ENCODE measurements around the gene FMR1. TPM values are rescaled to one million over a fixed set of nuclear protein-coding genes. Genes with fewer than 3 reads are reported as not detected.

The FMR1 gene
- polyA plus RNA-seq, 2 of the 4 experiments (the other 2 are of a cell fraction) = 32.6 to 38.8 TPM

DNA sequence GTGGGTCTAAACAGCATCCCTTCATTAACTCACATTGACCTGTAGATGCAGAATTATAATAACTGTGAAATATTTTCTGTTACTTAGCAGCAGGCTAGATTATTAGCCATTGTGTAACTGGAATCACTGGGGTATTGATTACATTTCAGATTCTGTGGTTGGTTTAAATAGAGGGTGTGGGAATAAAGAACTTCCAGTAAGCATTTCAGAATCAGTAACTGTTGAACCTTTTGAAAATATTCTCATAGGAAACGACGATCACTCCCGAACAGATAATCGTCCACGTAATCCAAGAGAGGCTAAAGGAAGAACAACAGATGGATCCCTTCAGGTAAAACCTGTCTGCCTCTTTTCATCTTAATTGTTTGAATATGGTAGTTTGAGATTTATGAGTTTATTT lies 33.6 kb downstream of the FMR1 start (continued):
- TF ChIP-seq ZNF302 (CRISPR knock-in tag; IDR thresholded peaks at IDR 0.05) (no peak), TP53 (CRISPR knock-in tag; IDR thresholded peaks at IDR 0.05) (no peak), RFX5 (IDR thresholded peaks at IDR 0.05) (no peak), GATA3 (IDR thresholded peaks at IDR 0.05; ENCODE audit: borderline replicate concordance) (no peak)
- TF ChIP-seq, protein P1, sequence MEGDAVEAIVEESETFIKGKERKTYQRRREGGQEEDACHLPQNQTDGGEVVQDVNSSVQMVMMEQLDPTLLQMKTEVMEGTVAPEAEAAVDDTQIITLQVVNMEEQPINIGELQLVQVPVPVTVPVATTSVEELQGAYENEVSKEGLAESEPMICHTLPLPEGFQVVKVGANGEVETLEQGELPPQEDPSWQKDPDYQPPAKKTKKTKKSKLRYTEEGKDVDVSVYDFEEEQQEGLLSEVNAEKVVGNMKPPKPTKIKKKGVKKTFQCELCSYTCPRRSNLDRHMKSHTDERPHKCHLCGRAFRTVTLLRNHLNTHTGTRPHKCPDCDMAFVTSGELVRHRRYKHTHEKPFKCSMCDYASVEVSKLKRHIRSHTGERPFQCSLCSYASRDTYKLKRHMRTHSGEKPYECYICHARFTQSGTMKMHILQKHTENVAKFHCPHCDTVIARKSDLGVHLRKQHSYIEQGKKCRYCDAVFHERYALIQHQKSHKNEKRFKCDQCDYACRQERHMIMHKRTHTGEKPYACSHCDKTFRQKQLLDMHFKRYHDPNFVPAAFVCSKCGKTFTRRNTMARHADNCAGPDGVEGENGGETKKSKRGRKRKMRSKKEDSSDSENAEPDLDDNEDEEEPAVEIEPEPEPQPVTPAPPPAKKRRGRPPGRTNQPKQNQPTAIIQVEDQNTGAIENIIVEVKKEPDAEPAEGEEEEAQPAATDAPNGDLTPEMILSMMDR (IDR thresholded peaks at IDR 0.05) = no peak
- TF ChIP-seq, protein P2, sequence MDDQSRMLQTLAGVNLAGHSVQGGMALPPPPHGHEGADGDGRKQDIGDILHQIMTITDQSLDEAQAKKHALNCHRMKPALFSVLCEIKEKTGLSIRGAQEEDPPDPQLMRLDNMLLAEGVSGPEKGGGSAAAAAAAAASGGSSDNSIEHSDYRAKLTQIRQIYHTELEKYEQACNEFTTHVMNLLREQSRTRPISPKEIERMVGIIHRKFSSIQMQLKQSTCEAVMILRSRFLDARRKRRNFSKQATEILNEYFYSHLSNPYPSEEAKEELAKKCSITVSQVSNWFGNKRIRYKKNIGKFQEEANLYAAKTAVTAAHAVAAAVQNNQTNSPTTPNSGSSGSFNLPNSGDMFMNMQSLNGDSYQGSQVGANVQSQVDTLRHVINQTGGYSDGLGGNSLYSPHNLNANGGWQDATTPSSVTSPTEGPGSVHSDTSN (IDR thresholded peaks at IDR 0.05) = no peak

DNA sequence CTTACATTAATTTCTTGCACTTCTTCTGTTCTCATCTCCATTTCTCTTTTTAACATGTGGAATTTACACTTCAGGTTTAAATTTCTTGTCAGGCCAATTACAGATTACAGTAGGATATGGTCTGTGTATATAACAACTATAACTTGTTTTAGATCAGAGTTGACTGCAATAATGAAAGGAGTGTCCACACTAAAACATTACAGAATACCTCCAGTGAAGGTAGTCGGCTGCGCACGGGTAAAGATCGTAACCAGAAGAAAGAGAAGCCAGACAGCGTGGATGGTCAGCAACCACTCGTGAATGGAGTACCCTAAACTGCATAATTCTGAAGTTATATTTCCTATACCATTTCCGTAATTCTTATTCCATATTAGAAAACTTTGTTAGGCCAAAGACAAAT lies 36.8 kb downstream of the FMR1 start:
- TF ChIP-seq CHD4 (IDR thresholded peaks at IDR 0.05; ENCODE audit: borderline replicate concordance) (no peak), NR3C1 (IDR thresholded peaks at IDR 0.05) (no peak), MYC (IDR thresholded peaks at IDR 0.05; ENCODE audit: borderline replicate concordance, low read length) (no peak)
- WGBS (ENCODE audit: missing lambda C conversion rate) = 92% methylated on average over 7 of the region's 7 CpGs
- Histone ChIP-seq H3K4me1 (peaks cover 5% of the 10 kb centered on the region; the same call in 1 of the 3 replicates), H3K4me3 (no peak overlapping the region), H3K9me3 (no peaks in the 10 kb centered on the region), H3K27ac (no peak overlapping the region), H3K4me2 (no peak overlapping the region)
- DNase-seq (ENCODE audit: low read depth in 1 of 2, low spot score in 1 of 2) (no peak), FAIRE-seq (peak; percentile 23), ATAC-seq (no peak)
- ChIA-PET CTCF (no interaction called here), POLR2A (no interaction called here)

DNA sequence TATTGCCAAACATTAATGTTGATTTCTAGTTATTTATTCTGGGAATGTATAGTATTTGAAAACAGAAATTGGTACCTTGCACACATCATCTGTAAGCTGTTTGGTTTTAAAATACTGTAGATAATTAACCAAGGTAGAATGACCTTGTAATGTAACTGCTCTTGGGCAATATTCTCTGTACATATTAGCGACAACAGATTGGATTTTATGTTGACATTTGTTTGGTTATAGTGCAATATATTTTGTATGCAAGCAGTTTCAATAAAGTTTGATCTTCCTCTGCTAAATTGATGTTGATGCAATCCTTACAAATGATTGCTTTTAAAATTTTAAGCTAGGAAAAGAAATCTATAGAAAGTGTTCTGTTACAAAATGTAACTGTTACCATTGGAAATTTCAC lies 38.6 kb downstream of the FMR1 start:
- H3K4me3 ChIP-seq = no peak overlapping the region
- ChIA-PET POLR2A (no interaction called here), CTCF (no interaction called here)
- TF ChIP-seq ZFP36 (IDR thresholded peaks at IDR 0.05; ENCODE audit: borderline replicate concordance, partially characterized antibody) = no peak
- TF ChIP-seq RFX5 (IDR thresholded peaks at IDR 0.05) = no peak
- no peak for TF ChIP-seq HDAC2 (IDR thresholded peaks at IDR 0.05)
- no peak for TF ChIP-seq TFCP2L1 (CRISPR knock-in tag; IDR thresholded peaks at IDR 0.05)
- TF ChIP-seq, protein P3, sequence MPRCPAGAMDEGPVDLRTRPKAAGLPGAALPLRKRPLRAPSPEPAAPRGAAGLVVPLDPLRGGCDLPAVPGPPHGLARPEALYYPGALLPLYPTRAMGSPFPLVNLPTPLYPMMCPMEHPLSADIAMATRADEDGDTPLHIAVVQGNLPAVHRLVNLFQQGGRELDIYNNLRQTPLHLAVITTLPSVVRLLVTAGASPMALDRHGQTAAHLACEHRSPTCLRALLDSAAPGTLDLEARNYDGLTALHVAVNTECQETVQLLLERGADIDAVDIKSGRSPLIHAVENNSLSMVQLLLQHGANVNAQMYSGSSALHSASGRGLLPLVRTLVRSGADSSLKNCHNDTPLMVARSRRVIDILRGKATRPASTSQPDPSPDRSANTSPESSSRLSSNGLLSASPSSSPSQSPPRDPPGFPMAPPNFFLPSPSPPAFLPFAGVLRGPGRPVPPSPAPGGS (IDR thresholded peaks at IDR 0.05) = no peak
- TF ChIP-seq CBX8 (IDR thresholded peaks at IDR 0.05) = no peak
- no peak for TF ChIP-seq RARB (CRISPR knock-in tag; IDR thresholded peaks at IDR 0.05)
- no peak for TF ChIP-seq ZNF302 (CRISPR knock-in tag; IDR thresholded peaks at IDR 0.05)
- TF ChIP-seq NR3C1 (IDR thresholded peaks at IDR 0.05) = no peak
- no peak for TF ChIP-seq ZC3H11A (IDR thresholded peaks at IDR 0.05)
- TF ChIP-seq ZSCAN20 (CRISPR knock-in tag; IDR thresholded peaks at IDR 0.05) = no peak
- TF ChIP-seq, protein P1 (IDR thresholded peaks at IDR 0.05) = no peak
- no peak for TF ChIP-seq SMC3 (IDR thresholded peaks at IDR 0.05)
- no peak for TF ChIP-seq FOXS1 (CRISPR knock-in tag; IDR thresholded peaks at IDR 0.05)
- no peak for TF ChIP-seq MYC (IDR thresholded peaks at IDR 0.05; ENCODE audit: borderline replicate concordance, low read length)
- no peak for TF ChIP-seq RCOR1 (IDR thresholded peaks at IDR 0.05; ENCODE audit: low read depth, low read length)
- H3K27ac ChIP-seq = no peak overlapping the region
- FAIRE-seq = no peak
- no peak overlapping the region for H3K4me2 ChIP-seq
- no peak for DNase-seq (ENCODE audit: low read depth in 1 of 2, low spot score in 1 of 2)
- 62% methylated on average over 1 of the region's 1 CpG for WGBS (ENCODE audit: missing lambda C conversion rate)
- H3K4me1 ChIP-seq = peaks cover 5% of the 10 kb centered on the region; the same call in 1 of the 3 replicates
- no peaks in the 10 kb centered on the region for H3K9me3 ChIP-seq
- no peak for ATAC-seq

Measured in A549 (cell line).